ENCODE measurements around the gene IPO4.

DNA sequence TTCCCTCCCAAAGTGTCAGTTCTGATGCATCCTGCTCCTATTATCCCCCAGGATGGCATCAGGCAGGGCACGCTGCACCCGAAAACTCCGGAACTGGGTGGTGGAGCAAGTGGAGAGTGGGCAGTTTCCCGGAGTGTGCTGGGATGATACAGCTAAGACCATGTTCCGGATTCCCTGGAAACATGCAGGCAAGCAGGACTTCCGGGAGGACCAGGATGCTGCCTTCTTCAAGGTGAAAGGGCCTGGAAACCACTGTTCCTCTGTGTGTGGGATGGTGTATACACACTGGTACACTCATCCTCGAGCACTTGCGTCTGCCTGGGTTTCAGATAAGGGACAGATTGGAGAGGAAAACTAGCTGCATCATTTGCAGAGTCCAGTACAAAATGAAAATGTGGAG, 26.5 kb downstream of the IPO4 start:
- TF ChIP-seq, protein P1, sequence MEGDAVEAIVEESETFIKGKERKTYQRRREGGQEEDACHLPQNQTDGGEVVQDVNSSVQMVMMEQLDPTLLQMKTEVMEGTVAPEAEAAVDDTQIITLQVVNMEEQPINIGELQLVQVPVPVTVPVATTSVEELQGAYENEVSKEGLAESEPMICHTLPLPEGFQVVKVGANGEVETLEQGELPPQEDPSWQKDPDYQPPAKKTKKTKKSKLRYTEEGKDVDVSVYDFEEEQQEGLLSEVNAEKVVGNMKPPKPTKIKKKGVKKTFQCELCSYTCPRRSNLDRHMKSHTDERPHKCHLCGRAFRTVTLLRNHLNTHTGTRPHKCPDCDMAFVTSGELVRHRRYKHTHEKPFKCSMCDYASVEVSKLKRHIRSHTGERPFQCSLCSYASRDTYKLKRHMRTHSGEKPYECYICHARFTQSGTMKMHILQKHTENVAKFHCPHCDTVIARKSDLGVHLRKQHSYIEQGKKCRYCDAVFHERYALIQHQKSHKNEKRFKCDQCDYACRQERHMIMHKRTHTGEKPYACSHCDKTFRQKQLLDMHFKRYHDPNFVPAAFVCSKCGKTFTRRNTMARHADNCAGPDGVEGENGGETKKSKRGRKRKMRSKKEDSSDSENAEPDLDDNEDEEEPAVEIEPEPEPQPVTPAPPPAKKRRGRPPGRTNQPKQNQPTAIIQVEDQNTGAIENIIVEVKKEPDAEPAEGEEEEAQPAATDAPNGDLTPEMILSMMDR (optimal IDR thresholded peaks at IDR 0.05 in 1 of 3, IDR thresholded peaks at IDR 0.05 in 1 of 3, conservative IDR thresholded peaks at IDR 0.05 in 1 of 3; ENCODE audit: extremely low read depth in 1 of 3, insufficient read depth in 2 of 3, low read length in 3 of 3) = no peak
- no peak for TF ChIP-seq EZH2 (IDR thresholded peaks at IDR 0.05; ENCODE audit: low read length)

Measured in keratinocyte (primary cell).